GM18868 (cell line): ENCODE measurements around the gene MFNG.

Source experiments
- ATAC-seq: cut with Tn5 transposase; IDR thresholded peaks from one replicate; pipeline ENCODE4 v1.9.1; 2021; ENCODE audit warnings: mild to moderate bottlenecking, moderate library complexity; ENCODE audit not compliant: unreplicated experiment

Gene MFNG

DNA sequence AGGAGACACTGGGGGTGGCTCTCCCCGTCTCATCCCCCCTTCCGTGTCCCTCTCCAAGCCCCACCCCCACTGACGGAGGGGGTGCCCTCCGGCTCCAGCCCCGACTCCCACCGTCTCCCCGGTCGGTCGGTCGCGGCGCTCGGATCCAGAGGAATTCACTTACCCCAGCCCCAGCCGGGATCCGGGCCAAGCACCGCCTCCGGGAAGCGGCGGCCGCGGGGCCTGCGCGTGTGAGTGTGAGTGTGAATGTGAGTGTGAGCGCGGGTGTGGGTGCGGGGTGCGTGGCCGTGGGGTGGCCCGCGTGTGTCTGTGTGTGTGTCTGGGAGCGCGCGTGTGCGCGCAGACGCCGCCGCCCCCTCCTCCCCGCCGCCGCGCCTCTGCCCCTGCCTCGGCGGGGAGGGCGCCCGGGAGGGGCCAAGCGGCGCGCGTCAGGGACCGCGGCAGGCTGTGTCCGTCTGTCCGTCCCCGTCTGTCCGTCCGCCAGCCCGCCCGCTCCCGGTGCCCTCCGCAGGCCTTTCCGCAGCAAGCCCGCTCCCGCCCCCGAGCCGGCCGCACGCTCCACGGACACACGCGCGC lies 59.0 kb downstream of the MFNG start, which contains the start of gene ELFN2:
Gene ELFN2, minus strand, starts transcription at position 345 of the 576 bp plus-strand sequence. CDS start 51,945 bp downstream, outside the sequence.
- no peak for ATAC-seq

DNA sequence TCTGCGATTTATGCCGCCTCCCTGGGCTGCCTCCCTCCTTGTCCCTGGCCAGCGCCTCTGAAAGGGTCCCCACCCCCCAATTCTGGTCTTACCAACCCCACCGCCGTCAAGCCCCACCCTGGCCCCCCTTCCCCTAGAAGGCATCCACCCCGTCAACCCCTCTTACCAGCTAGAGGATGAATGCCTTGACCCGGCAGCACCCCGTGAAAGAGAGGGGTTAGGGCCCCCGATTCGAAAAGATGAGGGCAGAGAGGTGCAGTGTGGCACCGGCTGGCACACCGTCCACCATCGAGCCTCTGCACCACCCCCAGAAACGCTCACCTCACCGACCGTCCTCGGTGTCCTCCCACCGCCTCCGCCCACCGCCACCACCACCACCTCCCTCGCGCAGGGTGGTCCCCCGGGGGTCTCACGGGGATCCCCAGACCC lies 59.5 kb downstream of the MFNG start:
- ATAC-seq: no peak

DNA sequence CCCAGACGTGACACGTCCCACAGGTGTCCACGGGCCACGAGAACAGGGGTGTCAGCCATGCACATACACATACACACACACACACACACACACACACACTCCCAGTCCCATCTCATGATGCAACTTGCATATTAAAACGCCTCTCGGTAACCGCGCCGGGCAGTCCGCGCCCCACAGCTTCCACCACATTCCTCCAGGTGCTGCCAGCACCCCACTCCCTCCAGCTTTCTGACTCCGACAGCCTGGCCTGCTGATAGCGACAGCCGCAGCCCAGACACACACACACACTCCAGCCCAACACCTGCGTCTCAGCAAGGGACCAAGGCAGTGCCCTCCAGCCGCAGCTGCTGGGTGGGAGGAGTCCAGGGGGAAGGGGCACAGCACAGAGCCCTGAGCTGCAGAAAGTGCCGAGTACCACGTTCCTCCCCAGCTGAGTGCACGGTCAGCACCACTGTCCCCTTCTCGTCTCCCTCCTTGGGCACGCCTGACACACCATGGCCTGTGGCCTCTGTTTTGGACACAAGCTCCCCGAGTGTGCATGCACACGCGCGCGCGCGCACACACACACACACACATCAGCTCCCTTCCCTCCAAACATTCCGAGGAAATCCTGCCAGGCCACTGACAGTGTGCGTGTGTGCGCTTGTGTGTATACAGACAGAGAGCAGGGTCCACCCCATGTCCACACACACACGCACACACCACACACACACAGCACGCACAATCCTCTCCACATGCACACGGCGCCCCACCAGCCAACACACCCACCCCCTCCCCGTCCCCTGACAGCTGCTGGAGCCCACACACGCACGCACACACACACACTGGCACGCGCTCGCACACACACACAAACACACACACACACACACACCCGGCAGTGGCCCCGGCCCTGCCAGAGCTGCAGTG lies 60.1 kb downstream of the MFNG start:
- no peak for ATAC-seq

DNA sequence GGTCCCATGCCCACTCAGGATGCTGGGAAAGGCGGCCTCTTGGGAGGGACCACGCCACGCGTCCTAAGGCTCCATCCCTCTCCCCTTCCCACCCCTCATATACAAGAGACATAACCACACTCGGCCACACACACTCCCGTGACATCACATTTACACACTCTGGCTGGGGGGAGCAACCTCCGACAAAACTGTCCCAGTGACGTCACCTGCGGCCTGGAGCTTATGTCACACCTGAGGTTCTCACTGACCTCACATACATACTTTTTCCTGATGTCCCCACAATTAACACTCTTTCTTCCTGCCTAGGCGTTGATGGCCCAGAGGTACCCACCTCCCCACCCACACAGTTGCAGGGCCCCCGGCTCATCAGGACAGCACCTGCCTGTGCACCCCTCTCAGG lies 60.8 kb downstream of the MFNG start:
- no peak for ATAC-seq

DNA sequence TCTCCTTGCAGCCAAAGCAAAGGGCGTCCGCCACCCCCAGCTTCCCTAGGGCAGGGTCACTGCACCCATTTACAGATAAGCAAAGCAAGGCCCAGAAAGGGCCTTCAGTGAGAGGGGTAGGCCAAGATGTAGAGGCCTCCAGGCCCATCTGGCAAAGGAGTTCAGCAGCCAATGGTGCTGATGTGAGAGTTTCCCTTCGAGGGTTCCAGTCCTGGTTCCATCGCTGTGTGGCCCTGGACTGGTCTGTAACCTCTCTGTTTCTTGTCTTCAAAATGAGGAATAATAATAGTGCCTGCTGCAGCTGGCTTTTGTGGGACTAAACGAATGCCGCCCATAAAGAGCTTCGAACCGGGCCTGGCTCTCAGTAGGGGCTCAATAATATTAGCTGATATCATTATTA lies 62.9 kb downstream of the MFNG start:
- no peak for ATAC-seq

DNA sequence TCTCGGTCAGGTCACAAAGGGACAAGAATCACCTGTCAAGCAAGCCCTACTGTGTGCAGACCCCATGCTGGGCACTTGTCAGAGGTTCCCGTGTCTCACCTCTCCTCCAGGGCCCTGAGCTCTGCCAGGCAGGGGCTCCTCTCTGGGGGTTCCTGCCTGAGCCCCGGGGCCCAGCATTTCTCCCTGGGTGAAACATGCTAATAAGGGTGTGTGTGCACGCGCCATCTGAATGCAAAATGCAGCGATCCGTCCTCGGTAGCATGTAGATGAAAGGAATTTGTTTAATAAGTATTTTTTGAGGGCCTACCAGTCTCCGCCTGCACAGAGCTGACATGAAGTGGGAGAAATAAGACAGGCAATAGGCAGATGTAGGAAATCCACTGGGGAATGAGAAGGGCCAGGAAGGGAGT lies 64.7 kb downstream of the MFNG start:
- ATAC-seq: no peak

DNA sequence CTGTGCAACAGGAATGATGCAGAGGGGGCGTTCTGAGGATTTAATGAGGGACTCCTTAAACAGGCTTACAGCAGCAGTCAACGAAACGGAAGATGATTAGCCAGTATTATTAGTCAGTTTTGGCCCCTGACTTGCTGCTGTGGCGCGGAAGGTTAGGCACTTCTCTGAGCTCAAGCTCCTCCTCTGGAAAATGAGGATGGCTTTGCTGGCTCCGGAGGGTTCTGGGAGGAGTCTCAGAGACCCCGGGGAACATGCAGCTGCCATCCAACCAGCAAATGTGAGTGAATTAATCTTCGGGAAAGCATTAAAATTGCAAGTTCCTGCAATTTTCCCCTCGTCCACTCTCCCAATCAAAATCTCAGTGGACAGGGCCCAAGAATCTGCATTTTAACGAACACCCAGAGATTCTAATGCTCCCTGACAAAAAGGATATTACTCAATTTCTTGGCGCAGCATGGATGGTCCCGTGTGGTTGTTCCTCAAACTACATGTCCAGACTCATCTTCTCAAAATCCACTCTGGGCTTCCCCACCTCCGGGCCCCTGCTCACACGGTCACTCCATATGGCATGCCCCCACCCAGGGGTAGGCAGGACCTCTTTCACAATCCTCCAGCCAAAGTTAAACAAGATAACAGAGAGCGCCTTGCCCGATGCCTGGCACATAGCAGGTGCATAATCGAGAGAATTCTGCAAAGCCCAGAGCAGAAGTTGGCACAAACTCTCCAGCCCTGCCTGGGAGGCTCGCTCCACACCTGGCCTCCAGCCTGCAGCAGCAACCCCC lies 65.3 kb downstream of the MFNG start:
- no peak for ATAC-seq

DNA sequence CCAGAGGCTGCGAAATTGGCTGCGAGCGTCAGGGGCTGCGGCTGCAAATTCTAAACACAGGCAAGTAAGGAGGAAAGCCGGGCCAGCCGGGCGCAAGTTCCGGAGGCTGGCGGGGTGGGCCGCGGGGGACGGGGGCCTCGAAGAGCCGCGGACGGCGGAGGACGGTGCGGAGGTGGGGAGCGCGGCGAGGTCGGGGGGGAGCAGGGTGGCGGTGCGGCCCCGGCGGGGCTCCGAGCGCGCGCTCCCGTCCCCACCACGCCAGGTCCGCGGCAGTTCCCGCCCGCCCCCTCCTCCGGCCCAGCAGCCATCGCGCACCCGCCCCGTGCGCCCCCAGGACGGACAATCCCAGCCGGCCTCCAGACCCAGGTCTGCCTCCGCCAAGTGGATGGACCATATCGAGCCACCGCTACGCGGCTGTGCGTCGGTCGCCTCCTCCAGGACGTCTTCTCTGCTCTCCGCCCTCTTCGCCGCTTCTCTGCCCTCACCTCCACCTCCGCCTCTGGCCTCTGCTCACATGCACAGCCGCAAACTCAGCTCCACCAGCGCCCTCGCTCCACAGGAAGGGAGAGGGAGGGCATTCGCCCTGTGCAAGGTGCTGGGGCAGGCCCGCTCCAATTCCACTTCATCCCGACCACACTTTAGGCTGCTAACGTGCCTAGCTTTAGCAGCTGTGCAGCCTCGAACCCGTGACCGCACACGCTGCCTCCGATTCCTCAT lies 66.1 kb downstream of the MFNG start:
- ATAC-seq: no peak

DNA sequence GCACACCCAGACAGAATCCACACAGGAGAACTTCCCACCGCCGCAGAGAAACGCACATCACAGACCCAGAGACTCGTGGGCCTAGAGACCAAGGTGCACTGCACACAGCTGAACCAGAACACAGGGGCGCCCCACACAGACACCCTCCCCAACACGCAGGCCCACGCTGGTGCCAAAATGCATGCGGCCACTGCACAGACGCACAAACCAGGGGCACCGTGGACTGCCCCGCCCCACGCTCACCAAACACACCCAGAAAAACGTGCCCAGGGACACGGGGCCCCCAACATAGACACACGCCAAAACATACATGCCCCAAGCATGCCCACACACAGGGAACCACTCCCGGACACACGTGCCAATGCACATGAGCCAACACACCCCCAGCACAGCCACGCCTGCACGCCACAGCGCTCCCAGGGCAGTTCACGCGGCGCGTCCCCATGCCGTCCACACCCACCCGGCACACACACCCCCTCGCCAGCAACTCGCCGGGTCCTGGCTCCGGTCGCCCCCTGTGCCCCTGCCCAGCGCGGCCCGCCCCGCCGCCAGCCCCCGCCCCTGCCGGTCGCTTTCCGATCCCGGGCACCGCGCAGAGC lies 66.7 kb downstream of the MFNG start:
- ATAC-seq: no peak
